K562 (cell line): Measurements from ENCODE around the gene SAXO1. TPM values are rescaled to one million over a fixed set of nuclear protein-coding genes. Genes with fewer than 3 reads are reported as not detected.

ENCODE experiments used
- DACH1 ChIP-seq: fragments of 450-650 bp; IDR thresholded peaks from 2 replicates; pipeline ENCODE4 v1.6.1; 2018; ENCODE audit not compliant: partially characterized antibody
- ETV5 ChIP-seq: sonication (generic); formaldehyde crosslinking; IDR thresholded peaks from 2 replicates; pipeline ENCODE4 v1.4.0; 2020; ENCODE audit warnings: low read depth, mild to moderate bottlenecking, missing genetic modification reagents
- RFX1 ChIP-seq: fragments of 450-650 bp; IDR thresholded peaks from 2 replicates; pipeline ENCODE4 v1.6.1; 2016; ENCODE audit warnings: mild to moderate bottlenecking, moderate library complexity
- TRIM25 ChIP-seq: fragments of 450-650 bp; IDR thresholded peaks from 2 replicates; pipeline ENCODE4 v1.7.0; 2016; ENCODE audit warnings: borderline replicate concordance
- ZEB2 ChIP-seq: fragments of 450-650 bp; IDR thresholded peaks from 2 replicates; pipeline ENCODE4 v1.6.1; 2016
- ZNF12 ChIP-seq: sonication (generic); formaldehyde crosslinking; IDR thresholded peaks from 2 replicates; pipeline ENCODE4 v1.4.0; 2020; ENCODE audit warnings: mild to moderate bottlenecking, missing genetic modification reagents
- polyA plus RNA-seq, 8 experiments: library from polyadenylated mRNA; depleted of rRNA in 4 of 8; stranded (reverse) in 5 of 8; unstranded in 3 of 8; fragments of >200 nt; fragmentation: Nextera tagmentation in 2 of 8; fragmentation: Illumina TruSeq in 1 of 8; extraction: Ambion mirVana in 2 of 8; extraction: Trizol in 1 of 8; gene quantifications; 2 replicates each; pipeline versions ENCODE4 v1.2.1 to v1.2.3, GENCODE V29; 2011 to 2014; ENCODE audit warnings: inconsistent platforms in 1 of 8, missing spikeins in 1 of 8
- total RNA-seq, 7 experiments: library from RNA; depleted of rRNA in 6 of 7; stranded (reverse); fragments of >200 nt in 6 of 7; fragmentation: Illumina TruSeq in 2 of 7; extraction: Trizol in 2 of 7; gene quantifications; 2 replicates each; pipeline versions ENCODE4 v1.2.1 to v1.2.3, GENCODE V29; 2011 to 2021; ENCODE audit warnings: low replicate concordance in 1 of 7
- TF ChIP-seq, protein P1 (sequence below), 3 experiments: IDR thresholded peaks in 2 of 3; conservative IDR thresholded peaks in 1 of 3; 2 replicates each; pipeline ENCODE4 v1.5.1; 2011 to 2012; ENCODE audit warnings: low read length in 3 of 3, mild to moderate bottlenecking in 3 of 3, control low read depth in 2 of 3, improper control_type of control experiment in 1 of 3, inconsistent platforms in 1 of 3, low read depth in 1 of 3, mixed read lengths in 1 of 3, moderate library complexity in 1 of 3; ENCODE audit not compliant: insufficient read depth in 2 of 3
- TF ChIP-seq, protein P2 (sequence below): fragments of 250-450 bp; sonication (Bioruptor Pico); IDR thresholded peaks from 2 replicates; pipeline ENCODE4 v1.4.0; 2020
- TF ChIP-seq, protein P3 (sequence below), 2 experiments: IDR thresholded peaks; 2 replicates each; pipeline ENCODE4 v1.6.1; 2012; ENCODE audit warnings: improper control_type of control experiment in 2 of 2, low read depth in 2 of 2, low read length in 2 of 2, borderline replicate concordance in 1 of 2

SAXO1 gene
- total and polyA plus RNA-seq, 9 of the 15 experiments (the other 6 are each of a cell fraction or from before 2014, with no cell fraction given) = 0.04 TPM; not detected in 8

DNA sequence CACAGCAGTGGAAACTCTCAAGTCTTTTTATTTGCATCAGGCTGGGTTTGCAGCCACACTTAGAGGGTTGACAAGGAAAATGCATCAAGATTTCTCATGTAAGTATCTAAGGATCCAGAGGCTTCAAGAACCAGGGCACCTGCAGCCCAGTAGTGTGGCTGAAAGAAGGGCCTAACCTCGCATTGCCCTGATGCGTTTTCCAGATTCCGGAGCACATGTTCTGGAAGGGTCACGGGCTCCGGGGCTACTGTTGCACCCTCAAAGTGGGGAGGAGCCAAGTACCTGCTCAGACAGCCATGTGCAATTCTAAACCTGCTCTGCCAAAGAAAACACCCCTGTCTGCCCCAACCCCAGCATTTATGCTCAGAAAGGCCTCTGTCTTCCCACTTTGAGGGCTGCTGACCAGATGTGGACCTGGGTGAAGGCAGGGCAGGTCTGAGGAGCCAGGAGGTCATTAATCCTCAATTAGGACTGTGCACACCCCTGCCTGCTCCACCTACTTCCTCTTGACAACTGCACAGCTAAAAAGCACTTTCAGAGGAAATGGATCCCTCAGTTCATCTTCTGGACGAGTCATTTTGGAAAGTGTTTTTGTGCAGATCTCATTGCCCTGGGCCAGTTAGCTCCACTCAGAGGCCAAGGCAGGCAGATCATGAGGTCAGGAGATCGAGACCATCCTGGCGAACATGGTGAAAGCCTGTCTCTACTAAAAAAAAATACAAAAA is 110.7 kb downstream of the SAXO1 start (continued):
- TF ChIP-seq, protein P1, sequence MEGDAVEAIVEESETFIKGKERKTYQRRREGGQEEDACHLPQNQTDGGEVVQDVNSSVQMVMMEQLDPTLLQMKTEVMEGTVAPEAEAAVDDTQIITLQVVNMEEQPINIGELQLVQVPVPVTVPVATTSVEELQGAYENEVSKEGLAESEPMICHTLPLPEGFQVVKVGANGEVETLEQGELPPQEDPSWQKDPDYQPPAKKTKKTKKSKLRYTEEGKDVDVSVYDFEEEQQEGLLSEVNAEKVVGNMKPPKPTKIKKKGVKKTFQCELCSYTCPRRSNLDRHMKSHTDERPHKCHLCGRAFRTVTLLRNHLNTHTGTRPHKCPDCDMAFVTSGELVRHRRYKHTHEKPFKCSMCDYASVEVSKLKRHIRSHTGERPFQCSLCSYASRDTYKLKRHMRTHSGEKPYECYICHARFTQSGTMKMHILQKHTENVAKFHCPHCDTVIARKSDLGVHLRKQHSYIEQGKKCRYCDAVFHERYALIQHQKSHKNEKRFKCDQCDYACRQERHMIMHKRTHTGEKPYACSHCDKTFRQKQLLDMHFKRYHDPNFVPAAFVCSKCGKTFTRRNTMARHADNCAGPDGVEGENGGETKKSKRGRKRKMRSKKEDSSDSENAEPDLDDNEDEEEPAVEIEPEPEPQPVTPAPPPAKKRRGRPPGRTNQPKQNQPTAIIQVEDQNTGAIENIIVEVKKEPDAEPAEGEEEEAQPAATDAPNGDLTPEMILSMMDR (IDR thresholded peaks at IDR 0.05 in 2 of 3, conservative IDR thresholded peaks at IDR 0.05 in 1 of 3; ENCODE audit: insufficient read depth in 2 of 3, low read depth in 1 of 3, low read length in 3 of 3) = no peak
- TF ChIP-seq ETV5 (CRISPR knock-in tag) = no peak
- TF ChIP-seq, protein P2, sequence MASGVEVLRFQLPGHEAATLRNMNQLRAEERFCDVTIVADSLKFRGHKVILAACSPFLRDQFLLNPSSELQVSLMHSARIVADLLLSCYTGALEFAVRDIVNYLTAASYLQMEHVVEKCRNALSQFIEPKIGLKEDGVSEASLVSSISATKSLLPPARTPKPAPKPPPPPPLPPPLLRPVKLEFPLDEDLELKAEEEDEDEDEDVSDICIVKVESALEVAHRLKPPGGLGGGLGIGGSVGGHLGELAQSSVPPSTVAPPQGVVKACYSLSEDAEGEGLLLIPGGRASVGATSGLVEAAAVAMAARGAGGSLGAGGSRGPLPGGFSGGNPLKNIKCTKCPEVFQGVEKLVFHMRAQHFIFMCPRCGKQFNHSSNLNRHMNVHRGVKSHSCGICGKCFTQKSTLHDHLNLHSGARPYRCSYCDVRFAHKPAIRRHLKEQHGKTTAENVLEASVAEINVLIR (CRISPR knock-in tag) = no peak
- TF ChIP-seq RFX1 = no peak
- no peak for TF ChIP-seq TRIM25
- no peak for TF ChIP-seq ZNF12 (CRISPR knock-in tag)
- TF ChIP-seq, protein P3, sequence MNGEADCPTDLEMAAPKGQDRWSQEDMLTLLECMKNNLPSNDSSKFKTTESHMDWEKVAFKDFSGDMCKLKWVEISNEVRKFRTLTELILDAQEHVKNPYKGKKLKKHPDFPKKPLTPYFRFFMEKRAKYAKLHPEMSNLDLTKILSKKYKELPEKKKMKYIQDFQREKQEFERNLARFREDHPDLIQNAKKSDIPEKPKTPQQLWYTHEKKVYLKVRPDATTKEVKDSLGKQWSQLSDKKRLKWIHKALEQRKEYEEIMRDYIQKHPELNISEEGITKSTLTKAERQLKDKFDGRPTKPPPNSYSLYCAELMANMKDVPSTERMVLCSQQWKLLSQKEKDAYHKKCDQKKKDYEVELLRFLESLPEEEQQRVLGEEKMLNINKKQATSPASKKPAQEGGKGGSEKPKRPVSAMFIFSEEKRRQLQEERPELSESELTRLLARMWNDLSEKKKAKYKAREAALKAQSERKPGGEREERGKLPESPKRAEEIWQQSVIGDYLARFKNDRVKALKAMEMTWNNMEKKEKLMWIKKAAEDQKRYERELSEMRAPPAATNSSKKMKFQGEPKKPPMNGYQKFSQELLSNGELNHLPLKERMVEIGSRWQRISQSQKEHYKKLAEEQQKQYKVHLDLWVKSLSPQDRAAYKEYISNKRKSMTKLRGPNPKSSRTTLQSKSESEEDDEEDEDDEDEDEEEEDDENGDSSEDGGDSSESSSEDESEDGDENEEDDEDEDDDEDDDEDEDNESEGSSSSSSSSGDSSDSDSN (IDR thresholded peaks at IDR 0.05; ENCODE audit: borderline replicate concordance in 1 of 2, low read depth in 2 of 2, low read length in 2 of 2) = no peak
- TF ChIP-seq ZEB2 = no peak
- TF ChIP-seq DACH1 = no peak
